K562 (cell line): ENCODE measurements around the gene HOXB4. TPM values are rescaled to one million over a fixed set of nuclear protein-coding genes. Genes with fewer than 3 reads are reported as not detected.

ENCODE experiments used
- BRD4 ChIP-seq: fragments of 200-600 bp; sonication (generic); IDR thresholded peaks from 2 replicates; pipeline ENCODE4 v1.6.1; 2017; ENCODE audit warnings: inconsistent platforms
- ESRRB ChIP-seq: fragments of 250-450 bp; sonication (Bioruptor Pico); IDR thresholded peaks from 2 replicates; pipeline ENCODE4 v1.5.0; 2020; ENCODE audit warnings: mild to moderate bottlenecking, moderate library complexity, borderline replicate concordance
- MCM7 ChIP-seq, 2 experiments: fragments of 450-650 bp; IDR thresholded peaks; 2 replicates each; pipeline ENCODE4 v1.6.1; 2016 to 2018
- NR4A1 ChIP-seq, 2 experiments: fragments of 250-450 bp in 1 of 2; fragments of 450-650 bp in 1 of 2; sonication (Bioruptor Pico) in 1 of 2; IDR thresholded peaks; 2 replicates each; pipeline versions ENCODE4 v1.4.0 to v1.6.1; 2016 to 2020; ENCODE audit warnings: mild to moderate bottlenecking in 2 of 2, missing compliant biosample characterization in 1 of 2, missing genetic modification characterization in 1 of 2, moderate library complexity in 1 of 2
- POLR2B ChIP-seq: fragments of 450-650 bp; IDR thresholded peaks from 2 replicates; pipeline ENCODE4 v1.6.1; 2018; ENCODE audit warnings: low read depth; ENCODE audit not compliant: partially characterized antibody
- RBM15 ChIP-seq: fragments of 200-400 bp; formaldehyde crosslinking; IDR thresholded peaks from 2 replicates; pipeline ENCODE4 v1.6.1; 2018; ENCODE audit warnings: mild to moderate bottlenecking, low read length, moderate library complexity; ENCODE audit not compliant: insufficient read depth
- RBM39 ChIP-seq: fragments of 200-400 bp; formaldehyde crosslinking; optimal IDR thresholded peaks from 2 replicates; pipeline ENCODE3; 2018; ENCODE audit warnings: low read depth, low read length
- polyA plus RNA-seq, 8 experiments: library from polyadenylated mRNA; depleted of rRNA in 4 of 8; stranded (reverse) in 5 of 8; unstranded in 3 of 8; fragments of >200 nt; fragmentation: Nextera tagmentation in 2 of 8; fragmentation: Illumina TruSeq in 1 of 8; extraction: Ambion mirVana in 2 of 8; extraction: Trizol in 1 of 8; gene quantifications; 2 replicates each; pipeline versions ENCODE4 v1.2.1 to v1.2.3, GENCODE V29; 2011 to 2014; ENCODE audit warnings: inconsistent platforms in 1 of 8, missing spikeins in 1 of 8
- total RNA-seq, 7 experiments: library from RNA; depleted of rRNA in 6 of 7; stranded (reverse); fragments of >200 nt in 6 of 7; fragmentation: Illumina TruSeq in 2 of 7; extraction: Trizol in 2 of 7; gene quantifications; 2 replicates each; pipeline versions ENCODE4 v1.2.1 to v1.2.3, GENCODE V29; 2011 to 2021; ENCODE audit warnings: low replicate concordance in 1 of 7
- TF ChIP-seq, protein P1 (sequence below): fragments of 250-450 bp; sonication (Bioruptor Pico); IDR thresholded peaks from 2 replicates; pipeline ENCODE4 v1.9.0; 2021; ENCODE audit warnings: mild to moderate bottlenecking, inconsistent platforms
- TF ChIP-seq, protein P2 (sequence below), 2 experiments: IDR thresholded peaks; 2 replicates each; pipeline ENCODE4 v1.6.1; 2011; ENCODE audit warnings: borderline replicate concordance in 1 of 2, control low read depth in 1 of 2, low read depth in 1 of 2, low read length in 1 of 2, mild to moderate bottlenecking in 1 of 2, mixed read lengths in 1 of 2, moderate library complexity in 1 of 2; ENCODE audit not compliant: insufficient read depth in 1 of 2, insufficient read length in 1 of 2, poor library complexity in 1 of 2, severe bottlenecking in 1 of 2; ENCODE audit errors: extremely low read depth in 1 of 2
- TF ChIP-seq, protein P3 (sequence below): sonication (generic); formaldehyde crosslinking; IDR thresholded peaks from 2 replicates; pipeline ENCODE4 v1.8.0; 2022; ENCODE audit warnings: missing genetic modification reagents, mild to moderate bottlenecking, borderline replicate concordance
- TF ChIP-seq, protein P4 (sequence below), 2 experiments: IDR thresholded peaks; 2 replicates each; pipeline ENCODE4 v1.6.1; 2012; ENCODE audit warnings: improper control_type of control experiment in 2 of 2, low read depth in 2 of 2, low read length in 2 of 2, borderline replicate concordance in 1 of 2
- TF ChIP-seq, protein P5 (sequence below), 3 experiments: fragments of 200-800 bp in 1 of 3; sonication (Bioruptor generic) in 1 of 3; sonication (generic) in 1 of 3; formaldehyde crosslinking in 1 of 3; IDR thresholded peaks; 2 replicates each; pipeline versions ENCODE4 v1.6.1 to v1.8.0; 2016 to 2022; ENCODE audit warnings: mild to moderate bottlenecking in 2 of 3, missing compliant biosample characterization in 2 of 3, missing genetic modification characterization in 2 of 3, missing genetic modification reagents in 1 of 3
- TF ChIP-seq, protein P6 (sequence below): sonication (generic); formaldehyde crosslinking; IDR thresholded peaks from 2 replicates; pipeline ENCODE4 v1.9.0; 2022; ENCODE audit warnings: mild to moderate bottlenecking, missing genetic modification reagents

The HOXB4 gene
- total and polyA plus RNA-seq, 9 of the 15 experiments (the other 6 are each of a cell fraction or from before 2014, with no cell fraction given): 1.6 to 34.9 (median 14.9) TPM

DNA sequence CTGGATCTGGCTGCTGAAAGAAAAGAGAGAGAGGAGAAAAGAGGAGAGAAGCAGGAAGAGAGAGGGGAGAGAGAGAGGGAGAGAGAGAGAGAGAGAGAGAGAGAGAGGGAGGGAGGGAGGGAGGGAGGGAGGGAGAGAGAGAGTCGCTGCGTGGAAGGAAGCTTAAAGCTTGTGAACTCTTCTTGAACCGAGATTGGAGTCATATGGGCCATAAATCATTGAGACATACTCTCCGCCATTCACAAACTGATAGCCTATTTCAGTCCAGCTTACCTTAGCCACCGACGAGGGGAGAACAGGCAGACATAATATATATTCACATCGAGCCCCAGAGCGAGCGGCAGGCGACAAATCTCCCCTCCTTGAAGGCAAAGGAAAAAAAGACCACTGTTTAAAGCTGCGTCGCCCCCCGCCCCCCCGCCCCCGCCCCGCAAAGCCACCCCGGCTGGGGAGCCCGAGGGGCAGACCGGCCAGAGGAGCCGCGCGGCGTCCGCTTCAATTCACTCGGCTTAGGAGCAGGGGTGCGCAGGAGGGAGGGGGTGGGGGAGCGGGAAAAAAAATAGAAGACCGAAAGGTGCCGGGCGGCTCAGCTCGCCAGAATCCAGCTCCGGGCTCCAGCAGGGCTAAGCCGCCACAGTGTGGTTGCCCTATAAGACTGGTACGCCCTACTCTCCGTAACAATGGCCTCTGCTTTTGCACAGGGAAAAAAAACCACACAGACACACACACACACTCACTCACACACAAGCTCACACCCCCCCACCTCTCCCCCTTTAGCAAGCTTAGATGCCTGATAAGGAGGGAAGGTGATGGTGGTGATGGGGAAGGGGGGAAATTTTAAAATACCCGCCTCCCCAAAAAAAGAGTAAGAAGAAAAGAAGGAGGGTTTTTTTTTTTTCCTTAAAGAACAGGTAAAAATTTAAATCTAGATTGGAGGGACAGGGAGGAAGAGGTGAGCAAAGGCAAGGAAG lies 22.6 kb downstream of the HOXB4 start (continued):
- TF ChIP-seq, protein P1, sequence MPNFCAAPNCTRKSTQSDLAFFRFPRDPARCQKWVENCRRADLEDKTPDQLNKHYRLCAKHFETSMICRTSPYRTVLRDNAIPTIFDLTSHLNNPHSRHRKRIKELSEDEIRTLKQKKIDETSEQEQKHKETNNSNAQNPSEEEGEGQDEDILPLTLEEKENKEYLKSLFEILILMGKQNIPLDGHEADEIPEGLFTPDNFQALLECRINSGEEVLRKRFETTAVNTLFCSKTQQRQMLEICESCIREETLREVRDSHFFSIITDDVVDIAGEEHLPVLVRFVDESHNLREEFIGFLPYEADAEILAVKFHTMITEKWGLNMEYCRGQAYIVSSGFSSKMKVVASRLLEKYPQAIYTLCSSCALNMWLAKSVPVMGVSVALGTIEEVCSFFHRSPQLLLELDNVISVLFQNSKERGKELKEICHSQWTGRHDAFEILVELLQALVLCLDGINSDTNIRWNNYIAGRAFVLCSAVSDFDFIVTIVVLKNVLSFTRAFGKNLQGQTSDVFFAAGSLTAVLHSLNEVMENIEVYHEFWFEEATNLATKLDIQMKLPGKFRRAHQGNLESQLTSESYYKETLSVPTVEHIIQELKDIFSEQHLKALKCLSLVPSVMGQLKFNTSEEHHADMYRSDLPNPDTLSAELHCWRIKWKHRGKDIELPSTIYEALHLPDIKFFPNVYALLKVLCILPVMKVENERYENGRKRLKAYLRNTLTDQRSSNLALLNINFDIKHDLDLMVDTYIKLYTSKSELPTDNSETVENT (CRISPR knock-in tag): no peak
- TF ChIP-seq BRD4: no peak
- no peak for TF ChIP-seq MCM7 (IDR thresholded peaks at IDR 0.05)
- TF ChIP-seq RBM15: no peak
- TF ChIP-seq, protein P2, sequence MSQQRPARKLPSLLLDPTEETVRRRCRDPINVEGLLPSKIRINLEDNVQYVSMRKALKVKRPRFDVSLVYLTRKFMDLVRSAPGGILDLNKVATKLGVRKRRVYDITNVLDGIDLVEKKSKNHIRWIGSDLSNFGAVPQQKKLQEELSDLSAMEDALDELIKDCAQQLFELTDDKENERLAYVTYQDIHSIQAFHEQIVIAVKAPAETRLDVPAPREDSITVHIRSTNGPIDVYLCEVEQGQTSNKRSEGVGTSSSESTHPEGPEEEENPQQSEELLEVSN (IDR thresholded peaks at IDR 0.05; ENCODE audit: borderline replicate concordance in 1 of 2, extremely low read depth in 1 of 2, insufficient read depth in 1 of 2, insufficient read length in 1 of 2, low read depth in 1 of 2, low read length in 1 of 2, poor library complexity in 1 of 2, severe bottlenecking in 1 of 2): no peak
- TF ChIP-seq, protein P3, sequence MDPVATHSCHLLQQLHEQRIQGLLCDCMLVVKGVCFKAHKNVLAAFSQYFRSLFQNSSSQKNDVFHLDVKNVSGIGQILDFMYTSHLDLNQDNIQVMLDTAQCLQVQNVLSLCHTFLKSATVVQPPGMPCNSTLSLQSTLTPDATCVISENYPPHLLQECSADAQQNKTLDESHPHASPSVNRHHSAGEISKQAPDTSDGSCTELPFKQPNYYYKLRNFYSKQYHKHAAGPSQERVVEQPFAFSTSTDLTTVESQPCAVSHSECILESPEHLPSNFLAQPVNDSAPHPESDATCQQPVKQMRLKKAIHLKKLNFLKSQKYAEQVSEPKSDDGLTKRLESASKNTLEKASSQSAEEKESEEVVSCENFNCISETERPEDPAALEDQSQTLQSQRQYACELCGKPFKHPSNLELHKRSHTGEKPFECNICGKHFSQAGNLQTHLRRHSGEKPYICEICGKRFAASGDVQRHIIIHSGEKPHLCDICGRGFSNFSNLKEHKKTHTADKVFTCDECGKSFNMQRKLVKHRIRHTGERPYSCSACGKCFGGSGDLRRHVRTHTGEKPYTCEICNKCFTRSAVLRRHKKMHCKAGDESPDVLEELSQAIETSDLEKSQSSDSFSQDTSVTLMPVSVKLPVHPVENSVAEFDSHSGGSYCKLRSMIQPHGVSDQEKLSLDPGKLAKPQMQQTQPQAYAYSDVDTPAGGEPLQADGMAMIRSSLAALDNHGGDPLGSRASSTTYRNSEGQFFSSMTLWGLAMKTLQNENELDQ (CRISPR knock-in tag): no peak
- no peak for TF ChIP-seq ESRRB (CRISPR knock-in tag)
- TF ChIP-seq, protein P4, sequence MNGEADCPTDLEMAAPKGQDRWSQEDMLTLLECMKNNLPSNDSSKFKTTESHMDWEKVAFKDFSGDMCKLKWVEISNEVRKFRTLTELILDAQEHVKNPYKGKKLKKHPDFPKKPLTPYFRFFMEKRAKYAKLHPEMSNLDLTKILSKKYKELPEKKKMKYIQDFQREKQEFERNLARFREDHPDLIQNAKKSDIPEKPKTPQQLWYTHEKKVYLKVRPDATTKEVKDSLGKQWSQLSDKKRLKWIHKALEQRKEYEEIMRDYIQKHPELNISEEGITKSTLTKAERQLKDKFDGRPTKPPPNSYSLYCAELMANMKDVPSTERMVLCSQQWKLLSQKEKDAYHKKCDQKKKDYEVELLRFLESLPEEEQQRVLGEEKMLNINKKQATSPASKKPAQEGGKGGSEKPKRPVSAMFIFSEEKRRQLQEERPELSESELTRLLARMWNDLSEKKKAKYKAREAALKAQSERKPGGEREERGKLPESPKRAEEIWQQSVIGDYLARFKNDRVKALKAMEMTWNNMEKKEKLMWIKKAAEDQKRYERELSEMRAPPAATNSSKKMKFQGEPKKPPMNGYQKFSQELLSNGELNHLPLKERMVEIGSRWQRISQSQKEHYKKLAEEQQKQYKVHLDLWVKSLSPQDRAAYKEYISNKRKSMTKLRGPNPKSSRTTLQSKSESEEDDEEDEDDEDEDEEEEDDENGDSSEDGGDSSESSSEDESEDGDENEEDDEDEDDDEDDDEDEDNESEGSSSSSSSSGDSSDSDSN (IDR thresholded peaks at IDR 0.05; ENCODE audit: borderline replicate concordance in 1 of 2, low read depth in 2 of 2, low read length in 2 of 2): no peak
- peak; percentile 14 for TF ChIP-seq POLR2B
- TF ChIP-seq, protein P5, sequence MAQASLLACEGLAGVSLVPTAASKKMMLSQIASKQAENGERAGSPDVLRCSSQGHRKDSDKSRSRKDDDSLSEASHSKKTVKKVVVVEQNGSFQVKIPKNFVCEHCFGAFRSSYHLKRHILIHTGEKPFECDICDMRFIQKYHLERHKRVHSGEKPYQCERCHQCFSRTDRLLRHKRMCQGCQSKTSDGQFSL (CRISPR knock-in tag; IDR thresholded peaks at IDR 0.05): peak; percentile 56; the same call in 1 of the 2 replicates
- TF ChIP-seq, protein P5 (tag; IDR thresholded peaks at IDR 0.05): peak in 1 of 2 experiments; percentile 56; a peak in 2 of 4 replicates
- TF ChIP-seq, protein P6, sequence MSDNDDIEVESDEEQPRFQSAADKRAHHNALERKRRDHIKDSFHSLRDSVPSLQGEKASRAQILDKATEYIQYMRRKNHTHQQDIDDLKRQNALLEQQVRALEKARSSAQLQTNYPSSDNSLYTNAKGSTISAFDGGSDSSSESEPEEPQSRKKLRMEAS (CRISPR knock-in tag): no peak
- no peak for TF ChIP-seq NR4A1 (CRISPR knock-in tag; IDR thresholded peaks at IDR 0.05)
- no peak for TF ChIP-seq NR4A1 (tag; IDR thresholded peaks at IDR 0.05)
- no peak for TF ChIP-seq RBM39
